DND-41 (cell line): Measurements from ENCODE around the gene ADAMTS16.

Source experiments
- ATAC-seq: fragments of 200-7000 bp; cut with Tn5 transposase; 3 replicates; pipeline ENCODE4 v1.9.1; 2021; ENCODE audit warnings: low read depth; ENCODE audit not compliant: insufficient read depth
- DNase-seq: peaks from one replicate; pipeline ENCODE4 v3.0.0-alpha.2; 2020
- H2AFZ ChIP-seq: 2 replicates; pipeline ENCODE4 v1.6.0; 2012; ENCODE audit warnings: low read depth, low read length
- H3K27ac ChIP-seq: 2 replicates; pipeline ENCODE4 v1.5.1; 2012; ENCODE audit warnings: low read length, inconsistent platforms
- H3K27me3 ChIP-seq: fragments of 200-600 bp; sonication (generic); 2 replicates; pipeline ENCODE4 v1.6.0; 2012; ENCODE audit warnings: low read length, mild to moderate bottlenecking, inconsistent platforms; ENCODE audit not compliant: insufficient read depth, poor library complexity
- H3K36me3 ChIP-seq: 2 replicates; pipeline ENCODE4 v1.5.1; 2012; ENCODE audit warnings: low read length, inconsistent platforms; ENCODE audit not compliant: insufficient read depth
- H3K4me1 ChIP-seq: 2 replicates; pipeline ENCODE4 v1.5.1; 2012; ENCODE audit warnings: mild to moderate bottlenecking, low read length; ENCODE audit not compliant: insufficient read depth
- H3K4me2 ChIP-seq: 2 replicates; pipeline ENCODE4 v1.6.0; 2012; ENCODE audit warnings: mild to moderate bottlenecking, moderate library complexity, low read length, inconsistent platforms; ENCODE audit not compliant: insufficient read depth
- H3K4me3 ChIP-seq, 2 experiments: fragments of 200-600 bp in 1 of 2; shearing (Covaris generic) in 1 of 2; 2 replicates each; pipeline ENCODE4 v1.5.1; 2012 to 2016; ENCODE audit warnings: inconsistent platforms in 2 of 2, low read length in 2 of 2, mild to moderate bottlenecking in 2 of 2, low read depth in 1 of 2, moderate library complexity in 1 of 2
- H3K79me2 ChIP-seq: 2 replicates; pipeline ENCODE4 v1.6.0; 2012; ENCODE audit warnings: low read length, inconsistent platforms; ENCODE audit not compliant: insufficient read depth
- H3K9ac ChIP-seq: 2 replicates; pipeline ENCODE4 v1.6.0; 2012; ENCODE audit warnings: low read depth, mild to moderate bottlenecking, inconsistent platforms, low read length, moderate library complexity
- H3K9me3 ChIP-seq: 2 replicates; pipeline ENCODE4 v1.5.1; 2012; ENCODE audit warnings: low read length, moderate library complexity, mild to moderate bottlenecking, inconsistent platforms; ENCODE audit not compliant: insufficient read depth, severe bottlenecking
- H4K20me1 ChIP-seq: 2 replicates; pipeline ENCODE4 v1.6.0; 2012; ENCODE audit warnings: low read length; ENCODE audit not compliant: insufficient read depth
- EZH2 ChIP-seq: IDR thresholded peaks from 3 replicates; pipeline ENCODE4 v1.6.1; 2012; ENCODE audit warnings: borderline replicate concordance, low read depth, mild to moderate bottlenecking, moderate library complexity, low read length, inconsistent platforms; ENCODE audit not compliant: severe bottlenecking
- TF ChIP-seq, protein P1 (sequence below): IDR thresholded peaks from 2 replicates; pipeline ENCODE4 v1.5.1; 2012; ENCODE audit warnings: borderline replicate concordance, low read length, moderate library complexity, mild to moderate bottlenecking; ENCODE audit not compliant: poor library complexity, severe bottlenecking; ENCODE audit errors: extremely low read depth

ADAMTS16 gene

DNA sequence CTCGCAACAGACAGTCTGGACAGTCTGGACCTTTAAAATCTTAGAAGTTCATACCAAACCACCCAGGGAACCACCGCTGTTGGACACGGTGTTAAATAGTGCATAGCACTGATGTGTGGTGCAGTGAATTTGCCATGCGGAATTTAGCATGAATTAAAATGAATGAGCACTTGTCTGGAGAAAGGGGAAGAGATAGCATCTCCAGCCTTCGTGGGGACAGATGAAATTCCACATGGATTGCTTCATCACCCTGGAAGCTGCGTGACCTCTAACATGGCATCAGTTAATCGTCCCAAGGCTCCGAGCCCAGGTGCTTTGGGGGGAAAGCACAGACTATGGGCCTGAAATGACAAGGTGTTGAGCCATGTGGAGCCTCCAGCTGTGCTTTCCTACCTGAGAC lies 91.4 kb downstream of the ADAMTS16 start:
- no peak overlapping the region for H3K4me3 ChIP-seq
- no peak overlapping the region for H3K4me2 ChIP-seq
- TF ChIP-seq, protein P1, sequence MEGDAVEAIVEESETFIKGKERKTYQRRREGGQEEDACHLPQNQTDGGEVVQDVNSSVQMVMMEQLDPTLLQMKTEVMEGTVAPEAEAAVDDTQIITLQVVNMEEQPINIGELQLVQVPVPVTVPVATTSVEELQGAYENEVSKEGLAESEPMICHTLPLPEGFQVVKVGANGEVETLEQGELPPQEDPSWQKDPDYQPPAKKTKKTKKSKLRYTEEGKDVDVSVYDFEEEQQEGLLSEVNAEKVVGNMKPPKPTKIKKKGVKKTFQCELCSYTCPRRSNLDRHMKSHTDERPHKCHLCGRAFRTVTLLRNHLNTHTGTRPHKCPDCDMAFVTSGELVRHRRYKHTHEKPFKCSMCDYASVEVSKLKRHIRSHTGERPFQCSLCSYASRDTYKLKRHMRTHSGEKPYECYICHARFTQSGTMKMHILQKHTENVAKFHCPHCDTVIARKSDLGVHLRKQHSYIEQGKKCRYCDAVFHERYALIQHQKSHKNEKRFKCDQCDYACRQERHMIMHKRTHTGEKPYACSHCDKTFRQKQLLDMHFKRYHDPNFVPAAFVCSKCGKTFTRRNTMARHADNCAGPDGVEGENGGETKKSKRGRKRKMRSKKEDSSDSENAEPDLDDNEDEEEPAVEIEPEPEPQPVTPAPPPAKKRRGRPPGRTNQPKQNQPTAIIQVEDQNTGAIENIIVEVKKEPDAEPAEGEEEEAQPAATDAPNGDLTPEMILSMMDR = no peak
- TF ChIP-seq EZH2 = no peak
- H3K9ac ChIP-seq = no peak overlapping the region
- no peak overlapping the region for H2AFZ ChIP-seq
- no peaks in the 10 kb centered on the region for H3K79me2 ChIP-seq
- no peak for ATAC-seq
- H3K27ac ChIP-seq = no peak overlapping the region
- no peak for DNase-seq
- H3K27me3 ChIP-seq = peaks cover 3% of the 10 kb centered on the region
- no peaks in the 10 kb centered on the region for H4K20me1 ChIP-seq
- H3K36me3 ChIP-seq = no peaks in the 10 kb centered on the region
- H3K9me3 ChIP-seq = no peaks in the 10 kb centered on the region
- H3K4me1 ChIP-seq = no peaks in the 10 kb centered on the region

- Histone ChIP-seq H3K4me3 (no peak overlapping the region), H3K27me3 (peaks cover 8% of the 10 kb centered on the region), H3K27ac (no peak overlapping the region), H4K20me1 (no peaks in the 10 kb centered on the region), H3K4me2 (no peak overlapping the region), H3K36me3 (no peaks in the 10 kb centered on the region), H2AFZ (no peak overlapping the region), H3K9ac (no peak overlapping the region), H3K79me2 (no peaks in the 10 kb centered on the region), H3K9me3 (no peaks in the 10 kb centered on the region), H3K4me1 (no peaks in the 10 kb centered on the region)
- DNase-seq (no peak), ATAC-seq (no peak)
- TF ChIP-seq, protein P1 = no peak
- no peak for TF ChIP-seq EZH2
Measured at GRCh38 chr5:5234912-5235311, 94.8 kb downstream of the ADAMTS16 start.

GRCh38 chr5:5235685-5236084 lies 95.6 kb downstream of the ADAMTS16 start:
- no peak for DNase-seq
- H4K20me1 ChIP-seq = no peaks in the 10 kb centered on the region
- no peak for TF ChIP-seq EZH2
- TF ChIP-seq, protein P1 = no peak
- H3K4me2 ChIP-seq = no peak overlapping the region
- H3K4me3 ChIP-seq = no peak overlapping the region
- no peak overlapping the region for H3K27ac ChIP-seq
- H3K79me2 ChIP-seq = no peaks in the 10 kb centered on the region
- no peaks in the 10 kb centered on the region for H3K4me1 ChIP-seq
- no peak overlapping the region for H2AFZ ChIP-seq
- H3K27me3 ChIP-seq = peaks cover 8% of the 10 kb centered on the region
- no peaks in the 10 kb centered on the region for H3K36me3 ChIP-seq
- H3K9me3 ChIP-seq = no peaks in the 10 kb centered on the region
- no peak for ATAC-seq
- H3K9ac ChIP-seq = no peak overlapping the region

DNA sequence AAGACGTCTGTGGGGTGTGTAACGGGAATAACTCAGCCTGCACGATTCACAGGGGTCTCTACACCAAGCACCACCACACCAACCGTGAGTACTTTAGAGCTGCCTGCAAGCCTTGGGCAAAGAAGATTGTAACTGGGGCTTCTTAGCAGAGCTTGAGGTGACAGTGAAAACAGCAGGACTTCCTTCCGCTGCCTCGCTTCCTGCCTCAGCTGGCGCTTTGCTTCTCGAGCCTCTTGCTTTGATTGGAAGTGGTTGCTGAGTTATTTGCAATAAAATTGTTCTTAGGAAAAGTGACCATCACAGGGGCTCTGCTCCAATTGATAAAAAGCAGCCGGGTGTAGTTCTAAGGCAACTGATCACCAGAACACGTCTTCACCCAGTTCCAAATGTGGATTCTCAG lies 99.1 kb downstream of the ADAMTS16 start:
- no peaks in the 10 kb centered on the region for H3K9me3 ChIP-seq
- no peaks in the 10 kb centered on the region for H3K4me1 ChIP-seq
- no peak overlapping the region for H3K4me3 ChIP-seq
- H4K20me1 ChIP-seq = no peaks in the 10 kb centered on the region
- ATAC-seq (no peak), DNase-seq (peak; percentile 5)
- no peak overlapping the region for H2AFZ ChIP-seq
- no peaks in the 10 kb centered on the region for H3K36me3 ChIP-seq
- no peak overlapping the region for H3K27ac ChIP-seq
- no peak overlapping the region for H3K9ac ChIP-seq
- peaks cover 14% of the 10 kb centered on the region for H3K27me3 ChIP-seq
- H3K79me2 ChIP-seq = no peaks in the 10 kb centered on the region
- TF ChIP-seq, protein P1 = no peak
- TF ChIP-seq EZH2 = no peak
- no peak overlapping the region for H3K4me2 ChIP-seq
